HG03439 (cell line): Measurements from ENCODE around the gene PSMD2.

Experiments
- ATAC-seq: cut with Tn5 transposase; IDR thresholded peaks from one replicate; pipeline ENCODE4 v1.9.1; 2021; ENCODE audit warnings: mild to moderate bottlenecking, moderate library complexity; ENCODE audit not compliant: unreplicated experiment

Gene PSMD2

DNA sequence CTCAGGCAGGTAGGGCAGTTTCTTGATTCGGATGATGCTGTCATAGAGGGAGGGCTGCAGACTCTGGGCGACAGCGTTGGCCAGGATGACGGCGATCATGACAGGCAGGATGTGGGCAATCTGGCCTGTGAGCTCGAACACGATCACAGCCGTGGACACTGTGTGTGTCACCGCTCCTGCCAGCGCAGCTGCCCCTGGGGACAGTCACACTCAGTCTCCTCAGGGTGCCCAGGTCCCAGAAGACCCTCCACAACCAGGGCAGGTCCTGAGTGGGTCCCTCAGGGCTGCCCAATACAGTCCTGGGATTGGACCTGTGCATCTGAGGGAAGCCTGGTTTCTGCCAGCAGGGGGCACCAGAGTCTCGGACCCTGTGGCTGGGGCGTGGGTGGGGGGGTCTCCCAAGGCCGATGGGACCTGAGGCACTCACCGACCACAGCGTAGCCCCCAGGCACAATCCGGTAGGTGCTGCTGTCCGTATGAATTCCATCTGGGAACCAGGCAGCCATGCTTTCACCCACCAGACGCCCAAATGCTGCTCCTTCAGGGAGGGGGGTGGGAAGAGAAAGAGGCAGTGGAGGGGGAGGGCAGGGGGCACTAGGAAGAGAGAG lies 55.2 kb downstream of the PSMD2 start:
- no peak for ATAC-seq

DNA sequence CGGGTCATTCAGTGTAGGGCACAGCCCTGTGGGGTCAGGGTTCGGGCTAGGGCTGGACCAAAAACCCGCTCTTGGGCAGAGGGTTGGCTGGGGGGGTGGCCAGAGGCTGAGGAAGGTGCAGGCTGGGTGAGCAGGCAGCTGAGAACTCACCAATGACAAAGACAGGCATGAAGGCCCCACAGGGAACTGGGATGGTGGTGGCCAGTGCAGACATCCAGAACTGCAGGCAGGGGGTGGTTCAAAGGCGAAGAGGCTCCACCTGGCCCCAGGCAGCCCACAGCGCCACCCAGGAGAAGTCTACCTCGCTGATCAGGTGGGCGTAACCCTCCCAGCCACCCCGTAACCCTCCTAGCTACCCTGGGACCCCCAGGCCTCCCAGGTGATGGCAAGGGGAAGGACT lies 55.7 kb downstream of the PSMD2 start:
- ATAC-seq = no peak

DNA sequence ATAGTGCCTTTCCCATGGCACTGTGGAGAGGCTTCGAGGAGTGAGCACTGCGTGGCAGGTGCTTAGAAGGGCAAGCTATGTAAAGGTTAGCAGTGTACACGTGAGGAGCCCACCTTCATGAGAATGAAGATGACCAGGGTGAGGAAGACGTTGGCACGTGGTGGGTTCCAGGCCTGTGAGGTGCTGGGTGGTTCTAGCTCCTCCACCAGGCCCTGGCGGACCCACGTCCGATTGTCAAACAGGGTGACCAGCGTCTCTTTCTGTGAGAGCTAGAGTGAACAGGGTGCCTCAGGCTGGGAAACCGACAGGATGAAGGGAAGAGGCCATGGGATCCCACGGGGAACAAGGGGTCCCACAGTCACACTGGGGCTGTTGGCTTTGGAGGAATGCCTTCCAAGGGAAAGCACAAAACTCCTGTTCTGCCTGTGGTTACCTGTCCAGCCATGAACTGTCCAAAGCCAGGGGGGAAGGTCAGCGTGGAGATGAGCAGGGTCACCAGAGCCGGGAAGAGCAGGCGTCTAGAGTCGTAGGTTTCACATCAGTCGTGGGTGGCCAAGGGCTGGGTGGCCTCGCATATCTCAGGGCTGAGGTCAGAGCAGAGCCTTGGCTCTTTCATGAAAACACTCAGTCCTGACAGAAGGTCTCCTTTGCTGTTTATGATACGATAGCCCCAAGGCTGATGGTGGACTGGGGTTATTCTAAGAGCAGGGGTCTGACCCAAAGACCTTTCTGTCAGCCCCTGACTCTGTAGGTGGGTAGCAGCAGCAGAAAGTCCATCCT lies 56.4 kb downstream of the PSMD2 start:
- ATAC-seq = no peak

DNA sequence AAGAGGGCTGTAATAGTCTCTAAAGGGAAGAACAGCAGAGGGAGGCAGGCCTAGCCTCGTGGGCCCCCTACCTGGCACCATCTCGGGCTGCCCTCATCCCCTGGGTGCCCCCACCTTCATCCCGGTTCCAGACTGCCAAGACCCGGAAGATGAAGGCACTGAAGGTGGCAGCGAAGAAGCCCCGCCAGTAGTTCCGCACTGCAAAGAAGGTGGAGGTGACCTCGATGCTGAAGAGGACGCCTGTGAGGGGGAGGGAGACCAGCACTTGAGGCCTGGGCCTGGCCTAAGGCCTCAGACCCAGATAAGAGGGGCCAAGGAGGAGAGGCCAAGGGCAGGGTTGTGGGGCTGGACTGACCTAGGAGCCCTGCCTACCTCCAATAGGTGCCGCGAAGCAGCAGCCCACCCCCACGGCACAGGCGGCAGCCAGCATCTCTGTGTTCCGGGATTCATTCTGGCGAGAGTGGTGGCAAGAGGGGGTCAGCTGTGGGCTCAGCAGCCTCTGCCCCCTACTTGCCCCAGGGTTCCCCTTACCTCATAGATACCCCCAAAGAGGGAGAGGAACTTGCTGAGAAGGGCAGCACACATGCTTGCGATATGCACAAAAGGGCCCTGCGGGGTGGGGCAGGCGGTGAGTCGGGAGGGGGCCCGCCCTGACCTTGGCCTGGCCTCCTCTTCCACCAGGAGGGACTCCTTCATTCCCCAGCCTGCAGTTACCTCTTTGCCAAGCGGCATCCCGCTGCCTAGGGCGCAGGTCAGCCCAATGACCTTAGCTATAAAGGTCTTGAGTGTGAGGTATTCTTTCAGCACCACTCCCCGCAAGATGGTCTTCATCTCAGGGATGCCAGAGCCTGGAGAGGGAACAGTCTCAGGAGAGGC lies 58.4 kb downstream of the PSMD2 start:
- no peak for ATAC-seq

DNA sequence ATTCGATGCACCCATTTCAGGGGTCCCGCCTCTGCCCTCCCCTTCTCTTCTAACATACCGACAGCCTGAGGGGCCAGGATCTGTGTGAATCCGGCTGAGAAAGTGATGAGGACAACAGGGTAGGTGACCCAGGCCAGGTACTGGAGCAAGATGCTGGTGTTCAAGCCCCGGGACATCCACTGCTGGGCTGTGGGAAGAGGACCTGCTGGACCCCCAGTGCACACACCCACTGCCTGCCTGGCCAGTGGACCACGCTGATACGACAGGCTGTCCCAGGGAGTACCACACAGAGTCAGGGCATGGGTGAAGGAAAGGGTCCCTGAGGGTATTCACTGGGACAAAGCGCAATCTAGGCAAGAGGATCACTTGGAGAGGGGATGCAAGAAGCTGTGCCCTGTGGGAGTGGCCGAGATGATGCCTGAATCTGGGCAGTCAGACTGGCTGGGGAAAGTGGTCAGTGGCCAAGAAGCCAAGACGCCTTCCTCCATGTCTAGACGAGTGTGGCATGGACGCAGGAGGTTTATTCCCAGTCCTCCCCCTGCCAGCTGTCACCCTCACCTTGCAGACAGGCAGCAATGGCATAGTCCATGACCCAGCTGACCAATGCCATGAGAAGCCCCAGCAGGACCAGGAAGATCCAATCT lies 59.2 kb downstream of the PSMD2 start:
- no peak for ATAC-seq
